Measurements from ENCODE around the gene SND1.

DNA sequence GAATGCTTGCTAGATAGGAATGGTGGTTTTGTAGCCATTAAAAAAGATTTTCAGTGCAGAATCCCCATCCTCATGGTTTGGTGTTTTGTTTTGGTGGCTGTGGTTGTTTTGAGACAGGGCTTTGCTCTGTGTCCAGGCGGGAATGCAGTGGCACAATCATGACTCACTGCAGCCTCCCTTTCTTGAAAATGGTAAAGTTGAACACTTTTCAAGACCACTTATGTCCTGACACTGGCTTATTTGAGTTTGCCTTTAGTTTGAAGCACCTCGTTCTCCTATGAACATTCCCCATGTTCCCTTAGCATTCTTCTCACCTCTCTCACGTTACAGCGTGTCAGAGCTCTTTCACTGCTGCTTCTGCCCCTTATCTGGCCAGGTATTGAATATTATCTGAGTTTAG is 239.2 kb downstream of the SND1 start:
- no peak for TF ChIP-seq EZH2 (IDR thresholded peaks at IDR 0.05; ENCODE audit: borderline replicate concordance, insufficient read depth, low read depth, low read length, poor library complexity, severe bottlenecking)
- TF ChIP-seq, protein P1, sequence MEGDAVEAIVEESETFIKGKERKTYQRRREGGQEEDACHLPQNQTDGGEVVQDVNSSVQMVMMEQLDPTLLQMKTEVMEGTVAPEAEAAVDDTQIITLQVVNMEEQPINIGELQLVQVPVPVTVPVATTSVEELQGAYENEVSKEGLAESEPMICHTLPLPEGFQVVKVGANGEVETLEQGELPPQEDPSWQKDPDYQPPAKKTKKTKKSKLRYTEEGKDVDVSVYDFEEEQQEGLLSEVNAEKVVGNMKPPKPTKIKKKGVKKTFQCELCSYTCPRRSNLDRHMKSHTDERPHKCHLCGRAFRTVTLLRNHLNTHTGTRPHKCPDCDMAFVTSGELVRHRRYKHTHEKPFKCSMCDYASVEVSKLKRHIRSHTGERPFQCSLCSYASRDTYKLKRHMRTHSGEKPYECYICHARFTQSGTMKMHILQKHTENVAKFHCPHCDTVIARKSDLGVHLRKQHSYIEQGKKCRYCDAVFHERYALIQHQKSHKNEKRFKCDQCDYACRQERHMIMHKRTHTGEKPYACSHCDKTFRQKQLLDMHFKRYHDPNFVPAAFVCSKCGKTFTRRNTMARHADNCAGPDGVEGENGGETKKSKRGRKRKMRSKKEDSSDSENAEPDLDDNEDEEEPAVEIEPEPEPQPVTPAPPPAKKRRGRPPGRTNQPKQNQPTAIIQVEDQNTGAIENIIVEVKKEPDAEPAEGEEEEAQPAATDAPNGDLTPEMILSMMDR (IDR thresholded peaks at IDR 0.05) = no peak

Measured in B cell (primary cell).